Fibroblast of mammary gland (primary cell): ENCODE results near the gene MGAT4B.

ENCODE experiments used
- DNase-seq: peaks from one replicate; pipeline ENCODE4 v3.0.0-alpha.2; 2010; ENCODE audit warnings: low read depth
- H3K4me3 ChIP-seq: 2 replicates; pipeline ENCODE4 v1.5.1; 2011; ENCODE audit warnings: low read depth, mild to moderate bottlenecking, low read length, moderate library complexity; ENCODE audit not compliant: control insufficient read depth
- TF ChIP-seq, protein P1 (sequence below): conservative IDR thresholded peaks from 2 replicates; pipeline ENCODE4 v1.5.1; 2011; ENCODE audit warnings: low read depth, low read length, inconsistent platforms; ENCODE audit not compliant: control insufficient read depth, insufficient read depth

MGAT4B gene

DNA sequence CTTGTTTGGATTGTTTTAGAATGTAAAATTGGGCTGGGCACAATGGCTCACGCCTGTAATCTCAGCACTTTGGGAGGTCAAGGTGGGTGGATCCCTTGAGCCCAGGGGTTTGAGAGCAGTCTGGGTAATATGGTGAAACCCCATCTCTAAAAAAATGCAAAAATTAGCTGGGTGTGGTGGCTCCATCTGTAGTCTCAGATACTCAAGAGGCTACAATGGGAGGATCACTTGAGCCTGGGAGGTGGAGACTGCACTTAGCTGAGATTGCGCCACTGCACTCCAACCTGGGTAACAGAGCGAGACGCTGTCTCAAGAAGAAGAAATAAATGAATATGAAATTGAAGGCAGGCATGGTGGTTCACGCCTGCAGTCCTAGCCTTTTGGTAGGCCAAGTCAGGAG lies 52.7 kb downstream of the MGAT4B start:
- H3K4me3 ChIP-seq: no peak overlapping the region
- TF ChIP-seq, protein P1, sequence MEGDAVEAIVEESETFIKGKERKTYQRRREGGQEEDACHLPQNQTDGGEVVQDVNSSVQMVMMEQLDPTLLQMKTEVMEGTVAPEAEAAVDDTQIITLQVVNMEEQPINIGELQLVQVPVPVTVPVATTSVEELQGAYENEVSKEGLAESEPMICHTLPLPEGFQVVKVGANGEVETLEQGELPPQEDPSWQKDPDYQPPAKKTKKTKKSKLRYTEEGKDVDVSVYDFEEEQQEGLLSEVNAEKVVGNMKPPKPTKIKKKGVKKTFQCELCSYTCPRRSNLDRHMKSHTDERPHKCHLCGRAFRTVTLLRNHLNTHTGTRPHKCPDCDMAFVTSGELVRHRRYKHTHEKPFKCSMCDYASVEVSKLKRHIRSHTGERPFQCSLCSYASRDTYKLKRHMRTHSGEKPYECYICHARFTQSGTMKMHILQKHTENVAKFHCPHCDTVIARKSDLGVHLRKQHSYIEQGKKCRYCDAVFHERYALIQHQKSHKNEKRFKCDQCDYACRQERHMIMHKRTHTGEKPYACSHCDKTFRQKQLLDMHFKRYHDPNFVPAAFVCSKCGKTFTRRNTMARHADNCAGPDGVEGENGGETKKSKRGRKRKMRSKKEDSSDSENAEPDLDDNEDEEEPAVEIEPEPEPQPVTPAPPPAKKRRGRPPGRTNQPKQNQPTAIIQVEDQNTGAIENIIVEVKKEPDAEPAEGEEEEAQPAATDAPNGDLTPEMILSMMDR: no peak
- DNase-seq: no peak

GRCh38 chr5:179749857-179750508 lies 56.7 kb downstream of the MGAT4B start:
- H3K4me3 ChIP-seq: no peak overlapping the region
- TF ChIP-seq, protein P1: no peak
- no peak for DNase-seq

GRCh38 chr5:179747811-179748210 lies 58.9 kb downstream of the MGAT4B start:
- no peak for DNase-seq

More at GRCh38 chr5:179747811-179748210, 58.9 kb downstream of the MGAT4B start:
- TF ChIP-seq, protein P1: no peak
- H3K4me3 ChIP-seq: no peak overlapping the region
